Heart left ventricle (tissue), 16 donors: ENCODE results near the gene USP54. TPM values are rescaled to one million over a fixed set of nuclear protein-coding genes. Genes with fewer than 3 reads are reported as not detected.

Experiments used
- ATAC-seq, 4 donors: fragments of 200-7000 bp; cut with Tn5 transposase; one replicate each; pipeline ENCODE4 v1.9.1; 2020 to 2022; ENCODE audit warnings: moderate library complexity in 4 of 4, mild to moderate bottlenecking in 3 of 4, moderate number of reproducible peaks in 1 of 4
- DNase-seq, 5 donors: peaks; one replicate each; pipeline ENCODE4 v3.0.0-alpha.2; 2020
- H3K27ac ChIP-seq, 12 donors: fragments of 200-600 bp; sonication (generic) in 4 of 12; one replicate each; pipeline versions ENCODE4 v1.5.0 to v1.8.0; 2016 to 2022; ENCODE audit warnings: mild to moderate bottlenecking in 2 of 12
- H3K27me3 ChIP-seq, 9 donors: fragments of 200-600 bp; sonication (generic) in 2 of 9; one replicate each; pipeline versions ENCODE4 v1.5.1 to v1.8.0; 2016 to 2022; ENCODE audit warnings: mild to moderate bottlenecking in 3 of 9
- H3K36me3 ChIP-seq, 9 donors: fragments of 200-600 bp; sonication (generic) in 2 of 9; one replicate each; pipeline versions ENCODE4 v1.5.0 to v1.8.0; 2018 to 2022; ENCODE audit warnings: mild to moderate bottlenecking in 2 of 9
- H3K4me1 ChIP-seq, 12 donors: fragments of 200-600 bp; sonication (generic) in 4 of 12; one replicate each; pipeline versions ENCODE4 v1.5.0 to v1.8.0; 2016 to 2022; ENCODE audit warnings: mild to moderate bottlenecking in 3 of 12
- H3K4me3 ChIP-seq, 12 donors: fragments of 200-600 bp; sonication (generic) in 4 of 12; one replicate each; pipeline versions ENCODE4 v1.5.0 to v1.8.0; 2017 to 2022; ENCODE audit warnings: mild to moderate bottlenecking in 9 of 12, moderate library complexity in 4 of 12
- H3K9me3 ChIP-seq, 12 donors: fragments of 200-600 bp; sonication (generic) in 4 of 12; one replicate each; pipeline versions ENCODE4 v1.5.0 to v1.8.0; 2016 to 2022; ENCODE audit warnings: mild to moderate bottlenecking in 1 of 12
- POLR2A ChIP-seq, 2 donors: fragments of 450-650 bp; IDR thresholded peaks; one replicate each; pipeline ENCODE4 v1.6.1; 2017; ENCODE audit warnings: antibody characterized with exemption in 2 of 2, mild to moderate bottlenecking in 2 of 2, moderate library complexity in 2 of 2
- WGBS, 4 donors: extraction: QIAGEN DNeasy Blood & Tissue Kit in 2 of 4; methylation state at CpG; one replicate each; pipeline versions ENCODE4 v1.1.5 to v1.1.7; 2013 to 2018; 5-methylcytosine and 5-hydroxymethylcytosine counted together
- intact Hi-C, 10 donors: fragments of 100-400 bp; cut with DNase I; formaldehyde crosslinking; loops; one replicate each; pipeline versions ENCODE4 v1.11.1 to v1.14.2; 2022
- polyA plus RNA-seq, 2 donors: library from polyadenylated mRNA; stranded (reverse); fragments of 200-250 nt; gene quantifications; one replicate each; pipeline ENCODE4 v1.2.3, GENCODE V29; 2013
- total RNA-seq, 9 donors: library from RNA; depleted of rRNA in 2 of 9; stranded (reverse); fragments of >200 nt in 2 of 9; fragmentation: NEBNext Ultra II Directional in 3 of 9; extraction: Animal tissue kit (Norgen Biotek cat#: 25700) in 3 of 9; gene quantifications; one replicate each; pipeline versions ENCODE4 v1.1.0 to v1.2.4, GENCODE V29; 2016 to 2023
- TF ChIP-seq, protein P1 (sequence below), 12 donors: fragments of 200-600 bp; sonication (generic) in 4 of 12; IDR thresholded peaks; one replicate each; pipeline versions ENCODE4 v1.5.0 to v1.8.0; 2018 to 2022; ENCODE audit warnings: antibody characterized with exemption in 12 of 12, mild to moderate bottlenecking in 5 of 12
- donor health status: ischemic (EF 13 %, LVEDD 7.1; RV severe dilation, severe dysfunction).
- donor health status: healthy with polysubstance abuse.
- donor health status: DM: no; HTN: yes; CAD: no.
- donor health status: DM: no; HTN: no; CAD: no.
- donor health status: ischemic (EF 25% LVEDD 6.9; RV normal size, moderate dysfunction).
- donor health status: ischemic (EF 25% LVEDD 5.7; RV mildly dilated, moderate dysfunction).
- donor health status: healthy.
- donor health status: DM: yes; HTN: yes; CAD: no.
- donor health status: ischemic (EF 35%, LVEDD 5.7; RV mildly dilated, moderate dysfunction).
- donor health status: nonischemic (EF 11% LVEDD 7.7; RV severe dilation, severe dysfunction).
- donor health status: DM: yes; HTN: yes; CAD: no.
- donor health status: PGD.
- donor health status: ischemic (EF 29% LVEDD 5.4; RV normal size, mild dysfunction).
- donor health status: nonischemic (EF 23%, LVEDD 6.1; RV moderate dilation, normal function).

The USP54 gene
- total and polyA plus RNA-seq, 11 donors: 9.1 to 37.3 (median 18.4) TPM

DNA sequence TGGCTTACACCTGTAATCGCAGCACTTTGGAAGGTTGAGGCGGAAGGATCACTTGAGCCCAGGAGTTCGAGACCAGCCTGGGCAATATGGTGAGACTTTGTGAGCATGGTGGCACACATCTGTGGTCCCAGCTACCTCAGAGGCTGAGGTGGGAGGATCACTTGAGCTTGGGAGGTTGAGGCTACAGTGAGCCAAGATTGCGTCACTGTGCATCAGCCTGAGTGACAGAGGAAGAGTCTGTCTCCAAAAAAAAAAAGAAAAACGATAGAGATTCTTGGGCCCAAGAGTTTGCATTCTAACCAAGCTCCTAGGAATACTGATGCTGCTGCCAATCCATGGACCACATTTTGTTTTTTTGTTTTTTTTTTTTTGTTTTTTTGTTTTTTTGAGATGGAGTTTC is 38.0 kb upstream of the USP54 start:
- DNase-seq (no peak), ATAC-seq (no peak)
- no peak overlapping the region for H3K27ac ChIP-seq
- TF ChIP-seq POLR2A (IDR thresholded peaks at IDR 0.05): no peak
- TF ChIP-seq, protein P1, sequence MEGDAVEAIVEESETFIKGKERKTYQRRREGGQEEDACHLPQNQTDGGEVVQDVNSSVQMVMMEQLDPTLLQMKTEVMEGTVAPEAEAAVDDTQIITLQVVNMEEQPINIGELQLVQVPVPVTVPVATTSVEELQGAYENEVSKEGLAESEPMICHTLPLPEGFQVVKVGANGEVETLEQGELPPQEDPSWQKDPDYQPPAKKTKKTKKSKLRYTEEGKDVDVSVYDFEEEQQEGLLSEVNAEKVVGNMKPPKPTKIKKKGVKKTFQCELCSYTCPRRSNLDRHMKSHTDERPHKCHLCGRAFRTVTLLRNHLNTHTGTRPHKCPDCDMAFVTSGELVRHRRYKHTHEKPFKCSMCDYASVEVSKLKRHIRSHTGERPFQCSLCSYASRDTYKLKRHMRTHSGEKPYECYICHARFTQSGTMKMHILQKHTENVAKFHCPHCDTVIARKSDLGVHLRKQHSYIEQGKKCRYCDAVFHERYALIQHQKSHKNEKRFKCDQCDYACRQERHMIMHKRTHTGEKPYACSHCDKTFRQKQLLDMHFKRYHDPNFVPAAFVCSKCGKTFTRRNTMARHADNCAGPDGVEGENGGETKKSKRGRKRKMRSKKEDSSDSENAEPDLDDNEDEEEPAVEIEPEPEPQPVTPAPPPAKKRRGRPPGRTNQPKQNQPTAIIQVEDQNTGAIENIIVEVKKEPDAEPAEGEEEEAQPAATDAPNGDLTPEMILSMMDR (IDR thresholded peaks at IDR 0.05): no peak
- H3K4me1 ChIP-seq: peaks cover 0 to 18% (median 9%) of the 10 kb centered on the region in 12 donors
- H3K9me3 ChIP-seq: no peaks in the 10 kb centered on the region
- no peak overlapping the region for H3K4me3 ChIP-seq
- no peaks in the 10 kb centered on the region for H3K36me3 ChIP-seq
- WGBS, 4 donors: 83 to 95% (median 92%) methylated on average over 5 of the region's 5 CpGs
- intact Hi-C loops: loop anchor here in 8 of 10 donors (5.0 to 10.0 kb wide), 6 partner anchors 37 to 102 kb away; partner anchors contain the start of gene USP54 (in 2 of the 8)
- no peaks in the 10 kb centered on the region for H3K27me3 ChIP-seq

DNA sequence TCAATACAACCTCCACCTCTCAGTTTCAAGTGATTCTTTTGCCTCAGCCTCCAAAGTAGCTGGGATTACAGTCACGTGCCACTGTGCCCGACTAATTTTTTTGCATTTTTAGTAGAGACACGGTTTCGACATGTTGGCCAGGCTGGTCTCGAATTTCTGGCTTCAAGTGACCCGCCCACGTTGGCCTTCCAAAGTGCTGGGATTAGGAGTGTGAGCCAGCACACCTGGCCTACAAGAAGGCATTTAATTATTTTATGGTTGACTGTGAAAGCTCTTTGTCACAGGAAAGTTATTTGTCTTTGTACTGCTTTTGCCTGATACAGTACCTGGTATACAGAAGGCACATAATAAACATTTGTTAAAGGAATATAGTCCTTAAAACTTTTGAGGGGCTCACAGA is 37.3 kb upstream of the USP54 start:
- no peak overlapping the region for H3K27ac ChIP-seq
- H3K36me3 ChIP-seq: no peaks in the 10 kb centered on the region
- H3K4me1 ChIP-seq: peaks cover 0 to 18% (median 9%) of the 10 kb centered on the region in 12 donors
- no peak for TF ChIP-seq POLR2A (IDR thresholded peaks at IDR 0.05)
- no peaks in the 10 kb centered on the region for H3K9me3 ChIP-seq
- 73 to 87% (median 79%) methylated on average over 7 of the region's 7 CpGs for WGBS, 4 donors
- DNase-seq (no peak), ATAC-seq (no peak)
- no peaks in the 10 kb centered on the region for H3K27me3 ChIP-seq
- intact Hi-C loops: loop anchor here in 8 of 10 donors (5.0 to 10.0 kb wide), 6 partner anchors 36 to 101 kb away; partner anchors contain the start of gene USP54 (in 2 of the 8)
- no peak overlapping the region for H3K4me3 ChIP-seq

DNA sequence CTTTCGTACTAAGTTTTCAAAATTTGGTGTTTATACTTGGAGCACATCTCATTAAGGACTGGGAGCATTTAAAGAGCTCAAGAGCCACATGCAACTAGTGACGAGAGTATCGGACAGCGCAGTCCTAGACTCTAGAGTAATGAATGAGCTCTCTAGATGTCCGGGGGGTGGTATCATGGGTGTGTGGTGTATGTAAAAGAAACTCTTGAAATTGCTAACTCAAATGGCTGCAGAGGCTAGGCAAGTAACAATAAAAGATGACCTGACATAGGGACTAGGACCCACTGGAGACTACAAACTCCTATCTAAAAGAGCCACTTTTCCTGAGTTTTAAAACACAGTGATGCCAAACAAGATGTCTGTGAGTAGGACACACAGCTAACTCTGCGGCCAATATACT is 36.2 kb upstream of the USP54 start:
- Histone ChIP-seq H3K27me3 (no peaks in the 10 kb centered on the region), H3K4me1 (peaks cover 0 to 18% (median 9%) of the 10 kb centered on the region in 12 donors), H3K36me3 (no peaks in the 10 kb centered on the region), H3K27ac (no peak overlapping the region), H3K9me3 (no peaks in the 10 kb centered on the region), H3K4me3 (no peak overlapping the region)
- no peak for ATAC-seq
- TF ChIP-seq POLR2A (IDR thresholded peaks at IDR 0.05): no peak
- TF ChIP-seq, protein P1 (IDR thresholded peaks at IDR 0.05): no peak
- 96 to 98% (median 97%) methylated on average over 6 of the region's 6 CpGs for WGBS, 4 donors
- intact Hi-C loops: loop anchor here in 8 of 10 donors (5.0 to 10.0 kb wide), 6 partner anchors 35 to 100 kb away; partner anchors contain the start of gene USP54 (in 2 of the 8)
- no peak for DNase-seq

DNA sequence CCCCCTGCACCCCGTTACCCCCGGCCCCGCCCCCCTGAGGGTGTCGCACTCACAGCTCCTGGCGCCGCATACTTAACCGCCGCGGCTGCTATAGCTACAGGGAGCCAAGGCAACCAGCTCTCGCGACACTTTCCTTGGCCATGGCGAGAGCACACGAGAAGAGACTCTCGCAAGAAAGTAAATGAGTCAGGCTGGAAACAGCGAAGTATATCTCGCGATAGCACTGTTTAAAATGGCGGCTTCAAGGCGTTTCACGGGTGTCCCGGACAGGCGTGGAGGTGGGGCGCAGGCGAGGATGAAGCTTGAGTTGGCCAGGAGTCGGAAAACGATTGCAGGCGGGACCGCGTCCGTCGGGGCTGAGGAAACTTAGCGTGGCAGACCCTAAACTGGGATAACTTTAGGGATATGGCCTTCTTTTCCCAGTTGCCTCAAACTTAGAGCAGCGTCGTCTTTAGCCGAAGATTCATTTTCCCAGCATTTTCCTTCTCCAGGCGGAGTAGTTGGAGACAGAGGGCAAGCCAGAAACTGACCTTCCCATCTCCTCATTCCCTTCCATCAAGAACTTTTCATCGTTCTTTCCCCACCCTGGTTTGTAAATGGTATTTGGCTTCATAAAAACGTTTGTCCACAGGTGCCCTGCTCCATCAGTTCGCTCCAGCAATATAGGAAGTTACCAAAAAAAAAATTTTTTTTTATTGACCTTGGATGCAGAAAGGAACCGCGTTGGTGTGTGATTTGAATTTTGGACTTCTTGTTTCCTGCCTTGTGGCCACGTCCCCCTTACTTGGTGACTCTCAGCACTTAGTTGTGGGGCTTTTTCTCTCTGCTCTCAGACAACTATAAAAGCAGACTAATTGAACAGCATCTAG is 35.0 kb upstream of the USP54 start:
- WGBS, 4 donors: 2 to 5% (median 3%) methylated on average over 36 to 42 of the region's 42 CpGs
- intact Hi-C loops: loop anchor here in 8 of 10 donors (5.0 to 10.0 kb wide), 6 partner anchors 34 to 99 kb away; partner anchors contain the start of gene USP54 (in 2 of the 8)
- TF ChIP-seq, protein P1 (IDR thresholded peaks at IDR 0.05): no peak
- peak in 1 of 2 donors; percentile 51 for TF ChIP-seq POLR2A (IDR thresholded peaks at IDR 0.05)
- Histone ChIP-seq H3K4me1 (peaks cover 0 to 18% (median 9%) of the 10 kb centered on the region in 12 donors), H3K4me3 (peak overlapping the region; percentile 62 to 99 (median 84)), H3K27me3 (no peaks in the 10 kb centered on the region), H3K27ac (peak overlapping the region; percentile 41 to 89 (median 82)), H3K9me3 (no peaks in the 10 kb centered on the region), H3K36me3 (no peaks in the 10 kb centered on the region)
- peak; percentile 96 to 99 (median 98) for ATAC-seq
- peak; percentile 92 to 95 (median 93) for DNase-seq
